Endodermal cell (in vitro differentiated cells): ENCODE measurements around the gene COL18A1. TPM values are rescaled to one million over a fixed set of nuclear protein-coding genes. Genes with fewer than 3 reads are reported as not detected.

ENCODE experiments used
- DNase-seq: peaks from one replicate; pipeline ENCODE4 v3.0.0-alpha.2; 2017
- H3K27ac ChIP-seq: 2 replicates; pipeline ENCODE4 v1.5.1; 2013; ENCODE audit warnings: mild to moderate bottlenecking, low read depth, low read length, moderate library complexity
- H3K27me3 ChIP-seq: 2 replicates; pipeline ENCODE4 v1.6.1; 2013; ENCODE audit warnings: mild to moderate bottlenecking, low read length, moderate library complexity; ENCODE audit not compliant: insufficient read depth, control insufficient read depth, poor library complexity, severe bottlenecking
- H3K36me3 ChIP-seq: 2 replicates; pipeline ENCODE4 v1.7.0; 2013; ENCODE audit warnings: mild to moderate bottlenecking, low read length, moderate library complexity; ENCODE audit not compliant: control insufficient read depth, insufficient read depth
- H3K4me1 ChIP-seq: one replicate; pipeline ENCODE4 v1.7.0; 2013; ENCODE audit warnings: low read length; ENCODE audit not compliant: control insufficient read depth, insufficient read depth
- H3K4me3 ChIP-seq: 2 replicates; pipeline ENCODE4 v1.5.1; 2013; ENCODE audit warnings: mild to moderate bottlenecking, low read length, moderate library complexity
- H3K9ac ChIP-seq: 2 replicates; pipeline ENCODE4 v1.6.1; 2013; ENCODE audit warnings: mild to moderate bottlenecking, low read length, moderate library complexity; ENCODE audit not compliant: poor library complexity, severe bottlenecking; ENCODE audit errors: extremely low read depth
- H3K9me3 ChIP-seq: 2 replicates; pipeline ENCODE4 v1.6.1; 2013; ENCODE audit warnings: mild to moderate bottlenecking, low read length, moderate library complexity; ENCODE audit not compliant: control insufficient read depth
- H3K27ac Mint-ChIP-seq: 2 replicates; pipeline ENCODE4 v1.8.0; 2020; ENCODE audit warnings: mixed read lengths
- H3K27me3 Mint-ChIP-seq: 2 replicates; pipeline ENCODE4 v1.8.0; 2021; ENCODE audit warnings: mild to moderate bottlenecking, mixed read lengths; ENCODE audit not compliant: insufficient read depth
- H3K36me3 Mint-ChIP-seq: 2 replicates; pipeline ENCODE4 v1.8.0; 2020; ENCODE audit warnings: low read depth, mixed read lengths
- H3K4me1 Mint-ChIP-seq: 2 replicates; pipeline ENCODE4 v1.8.0; 2020; ENCODE audit warnings: mixed read lengths
- H3K4me3 Mint-ChIP-seq: 2 replicates; pipeline ENCODE4 v1.8.0; 2020; ENCODE audit warnings: mild to moderate bottlenecking, moderate library complexity, mixed read lengths
- H3K9me3 Mint-ChIP-seq: 2 replicates; pipeline ENCODE4 v1.8.0; 2020; ENCODE audit warnings: mild to moderate bottlenecking, mixed read lengths
- CTCF ChIP-seq: fragments of 200-600 bp; sonication (generic); conservative IDR thresholded peaks from 2 replicates; pipeline ENCODE4 v1.5.0; 2021; ENCODE audit warnings: antibody characterized with exemption, mild to moderate bottlenecking
- WGBS, 2 experiments: methylation state at CpG; one replicate each; pipeline versions ENCODE4 v1.1.5 to v1.1.7; 2013; ENCODE audit warnings: missing lambda C conversion rate in 2 of 2, mixed read lengths in 1 of 2; ENCODE audit not compliant: insufficient coverage in 1 of 2, insufficient read length in 1 of 2; 5-methylcytosine and 5-hydroxymethylcytosine counted together
- total RNA-seq, 2 donors: library from RNA; stranded (reverse); fragmentation: NEBNext Ultra II Directional in 1 of 2; extraction: Animal tissue kit (Norgen Biotek cat#: 25700) in 1 of 2; gene quantifications; 2 replicates in 1 of 2; 3 replicates in 1 of 2; pipeline ENCODE4 v1.2.1, GENCODE V29; 2021

COL18A1 gene
- total RNA-seq, 2 donors from 2014 or later, result 332 to 398 TPM

- H3K27ac Mint-ChIP-seq, result peak overlapping the region; percentile 67
Measured at GRCh38 chr21:45471525-45472221, 66.7 kb downstream of the COL18A1 start.

GRCh38 chr21:45472445-45473365 lies 67.7 kb downstream of the COL18A1 start:
- no peak overlapping the region for H3K27ac ChIP-seq
- H3K36me3 Mint-ChIP-seq, result peaks cover 53% of the 10 kb centered on the region
- H3K9me3 Mint-ChIP-seq, result no peaks in the 10 kb centered on the region
- H3K9me3 ChIP-seq, result no peaks in the 10 kb centered on the region
- H3K27me3 ChIP-seq, result no peaks in the 10 kb centered on the region
- H3K4me3 ChIP-seq, result no peak overlapping the region
- H3K27me3 Mint-ChIP-seq, result no peaks in the 10 kb centered on the region
- H3K4me1 Mint-ChIP-seq, result peaks cover 18% of the 10 kb centered on the region
- peaks cover 13% of the 10 kb centered on the region for H3K4me1 ChIP-seq
- WGBS, 2 experiments, result 95 to 96% methylated on average over 22 to 42 of the region's 42 CpGs
- TF ChIP-seq CTCF, result no peak
- no peak overlapping the region for H3K27ac Mint-ChIP-seq
- no peak overlapping the region for H3K4me3 Mint-ChIP-seq
- no peak for DNase-seq
- H3K36me3 ChIP-seq, result peaks cover 71% of the 10 kb centered on the region
- H3K9ac ChIP-seq, result no peak overlapping the region

More at GRCh38 chr21:45471525-45472221, 66.7 kb downstream of the COL18A1 start:
- DNase-seq, result no peak
- H3K9me3 ChIP-seq, result no peaks in the 10 kb centered on the region
- no peak for TF ChIP-seq CTCF
- no peaks in the 10 kb centered on the region for H3K9me3 Mint-ChIP-seq
- H3K4me1 ChIP-seq, result peaks cover 9% of the 10 kb centered on the region
- H3K4me1 Mint-ChIP-seq, result peaks cover 18% of the 10 kb centered on the region
- peaks cover 61% of the 10 kb centered on the region for H3K36me3 ChIP-seq
- H3K4me3 ChIP-seq, result no peak overlapping the region
- 88 to 92% methylated on average over 20 to 30 of the region's 30 CpGs for WGBS, 2 experiments
- H3K27me3 ChIP-seq, result no peaks in the 10 kb centered on the region
- H3K27ac ChIP-seq, result no peak overlapping the region
- peaks cover 50% of the 10 kb centered on the region for H3K36me3 Mint-ChIP-seq
- no peak overlapping the region for H3K9ac ChIP-seq
- H3K27me3 Mint-ChIP-seq, result no peaks in the 10 kb centered on the region
- no peak overlapping the region for H3K4me3 Mint-ChIP-seq

GRCh38 chr21:45473496-45474322 lies 68.7 kb downstream of the COL18A1 start:
- Mint-ChIP-seq H3K4me1 (peaks cover 24% of the 10 kb centered on the region), H3K27me3 (no peaks in the 10 kb centered on the region), H3K36me3 (peaks cover 58% of the 10 kb centered on the region), H3K9me3 (no peaks in the 10 kb centered on the region), H3K4me3 (no peak overlapping the region), H3K27ac (no peak overlapping the region)
- Histone ChIP-seq H3K4me3 (no peak overlapping the region), H3K9me3 (no peaks in the 10 kb centered on the region), H3K9ac (no peak overlapping the region), H3K27ac (no peak overlapping the region), H3K36me3 (peaks cover 75% of the 10 kb centered on the region), H3K27me3 (no peaks in the 10 kb centered on the region), H3K4me1 (peaks cover 14% of the 10 kb centered on the region)
- peak; percentile 16 for TF ChIP-seq CTCF
- DNase-seq, result no peak
- WGBS, 2 experiments, result 97 to 98% methylated on average over 24 of the region's 24 CpGs
